Erythroblast (primary cell): Measurements from ENCODE around the gene ULBP1.

Experiments used
- GATA1 ChIP-seq: IDR thresholded peaks from 2 replicates; pipeline ENCODE4 v1.6.1; 2011; ENCODE audit warnings: low read depth, mild to moderate bottlenecking, control low read depth, low read length, moderate library complexity
- POLR2A ChIP-seq: IDR thresholded peaks from 2 replicates; pipeline ENCODE4 v1.6.1; 2011; ENCODE audit warnings: mild to moderate bottlenecking, low read length

- no peak for TF ChIP-seq POLR2A
- TF ChIP-seq GATA1 = no peak
These were observed 21.8 kb downstream of the ULBP1 start for GRCh38 chr6:149985481-149985937.
